Measurements from ENCODE around the gene SNRNP40.
"Not testable (repeated sequence)": the region's sequence is repeated elsewhere in the genome, so short reads cannot be mapped to it uniquely, and the experiment has no call there.

SNRNP40 gene

DNA sequence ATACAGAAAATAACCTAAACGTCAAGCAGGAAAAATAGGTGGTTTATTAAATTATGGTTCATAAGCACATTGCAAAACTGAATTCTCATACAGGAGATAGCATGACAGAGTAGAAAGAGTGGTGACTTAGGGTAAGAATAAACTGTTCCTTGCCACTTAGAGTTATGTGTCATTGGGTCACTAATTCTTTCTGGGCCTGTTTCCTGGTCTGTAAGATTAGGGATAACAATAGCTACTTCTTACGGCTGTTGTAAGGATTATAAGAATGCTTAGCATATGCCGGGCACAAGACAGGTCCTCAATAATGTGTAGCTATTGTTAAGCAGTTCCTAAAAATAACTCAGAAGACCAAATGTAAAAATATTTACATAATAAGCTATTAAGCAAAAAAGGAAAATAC, 24.2 kb downstream of the SNRNP40 start:
- no peak for DNase-seq (ENCODE audit: insufficient read length)
- FAIRE-seq: no peak
- TF ChIP-seq TAF1 (IDR thresholded peaks at IDR 0.05; ENCODE audit: borderline replicate concordance, low read depth, low read length) (no peak), POLR2AphosphoS5 (IDR thresholded peaks at IDR 0.05; ENCODE audit: low read depth, low read length) (no peak), POLR2A (IDR thresholded peaks at IDR 0.05; ENCODE audit: low read depth, low read length) (no peak)

DNA sequence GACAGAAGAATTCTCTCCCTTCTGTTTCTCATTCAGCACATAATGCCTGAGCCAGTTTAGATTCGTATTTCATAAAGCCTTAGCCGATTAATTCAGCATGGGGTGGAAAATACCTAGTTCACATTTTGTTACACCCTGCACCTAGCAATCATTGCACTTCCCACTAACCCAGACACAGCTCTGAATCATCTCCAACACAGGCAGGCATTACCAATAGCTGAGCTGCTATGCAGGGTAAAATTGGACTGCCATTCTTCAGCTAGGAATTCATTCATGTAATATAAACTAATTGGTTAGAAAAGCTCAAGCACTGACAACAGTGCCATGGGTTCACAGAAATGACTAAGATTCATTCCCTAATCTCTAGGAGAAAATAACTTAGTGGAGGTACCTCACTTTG, 30.0 kb downstream of the SNRNP40 start:
- TF ChIP-seq TAF1 (IDR thresholded peaks at IDR 0.05; ENCODE audit: borderline replicate concordance, low read depth, low read length) (no peak), POLR2AphosphoS5 (IDR thresholded peaks at IDR 0.05; ENCODE audit: low read depth, low read length) (no peak), POLR2A (IDR thresholded peaks at IDR 0.05; ENCODE audit: low read depth, low read length) (no peak)
- FAIRE-seq: no peak
- no peak for DNase-seq (ENCODE audit: insufficient read length)

DNA sequence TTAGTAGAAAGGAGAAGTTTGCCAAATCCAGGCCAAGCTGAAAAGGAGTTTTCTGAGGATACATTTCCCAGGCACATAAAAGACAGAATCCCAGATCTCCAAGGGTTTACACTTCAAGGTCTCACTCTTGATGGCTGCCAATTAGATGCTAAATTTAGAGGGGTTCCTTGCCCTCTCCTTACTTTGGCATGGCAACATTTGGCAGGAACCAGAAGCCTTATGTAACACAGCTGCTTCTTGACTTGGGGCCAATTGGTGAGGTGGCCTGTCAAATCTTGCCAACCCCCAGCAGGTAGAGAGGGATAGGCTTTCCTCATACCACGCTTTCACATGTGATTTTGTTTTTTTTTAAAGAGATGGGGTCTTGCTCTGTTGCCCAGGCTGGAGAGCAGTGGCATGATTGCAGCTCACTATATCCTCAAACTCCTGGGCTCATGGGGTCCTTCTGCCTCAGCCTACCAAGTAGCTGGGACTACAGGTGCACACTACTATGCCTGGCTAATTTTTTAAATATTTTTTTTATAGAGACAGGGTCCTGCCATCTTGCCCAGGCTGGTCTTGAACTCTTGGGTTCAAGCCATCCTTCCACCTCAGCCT, 31.7 kb downstream of the SNRNP40 start:
- TF ChIP-seq TAF1 (IDR thresholded peaks at IDR 0.05; ENCODE audit: borderline replicate concordance, low read depth, low read length) (no peak), POLR2AphosphoS5 (IDR thresholded peaks at IDR 0.05; ENCODE audit: low read depth, low read length) (no peak), POLR2A (IDR thresholded peaks at IDR 0.05; ENCODE audit: low read depth, low read length) (no peak)
- FAIRE-seq (no peak), DNase-seq (ENCODE audit: insufficient read length) (no peak)

DNA sequence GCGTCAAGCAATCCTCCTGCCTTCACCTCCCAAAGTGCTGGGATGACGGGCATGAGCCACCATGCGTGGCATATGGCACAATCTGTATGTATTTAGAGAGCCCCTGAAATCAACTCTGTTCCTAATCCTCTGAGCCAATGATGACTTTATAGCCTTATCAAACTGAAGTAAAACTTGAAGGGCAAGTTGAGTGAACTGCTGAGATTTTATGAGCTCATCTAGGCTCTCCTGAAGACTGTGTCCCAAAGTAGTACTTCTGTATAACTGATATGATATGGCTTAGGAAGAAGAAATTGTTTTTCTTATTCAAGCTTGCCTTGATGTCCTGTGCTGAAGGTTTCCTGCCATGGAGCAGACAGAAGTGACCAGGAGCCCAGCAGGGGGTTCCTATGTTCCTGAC, 33.2 kb downstream of the SNRNP40 start:
- no peak for DNase-seq (ENCODE audit: insufficient read length)
- TF ChIP-seq POLR2A (IDR thresholded peaks at IDR 0.05; ENCODE audit: low read depth, low read length) (no peak), POLR2AphosphoS5 (IDR thresholded peaks at IDR 0.05; ENCODE audit: low read depth, low read length) (no peak), TAF1 (IDR thresholded peaks at IDR 0.05; ENCODE audit: borderline replicate concordance, low read depth, low read length) (no peak)
- FAIRE-seq: no peak

DNA sequence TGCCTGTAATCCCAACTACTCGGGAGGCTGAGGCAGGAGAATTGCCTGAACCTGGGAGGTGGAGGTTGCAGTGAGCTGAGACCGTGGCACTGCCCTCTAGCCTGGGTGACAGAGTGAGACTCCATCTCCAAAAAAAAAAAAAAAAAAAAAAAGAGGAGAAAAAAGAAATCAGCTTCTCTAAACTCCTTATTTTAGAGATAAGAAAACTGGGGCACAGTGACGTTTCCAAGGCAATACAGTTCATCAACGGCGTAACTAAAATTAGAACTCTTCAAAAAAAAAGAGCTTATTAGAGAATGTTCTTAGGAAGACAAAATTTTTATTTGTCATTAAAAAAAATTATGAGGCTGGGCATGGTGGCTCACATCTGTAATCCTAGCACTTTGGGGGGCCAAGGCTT, 34.2 kb downstream of the SNRNP40 start:
- not testable (repeated sequence) for DNase-seq (ENCODE audit: insufficient read length); FAIRE-seq

DNA sequence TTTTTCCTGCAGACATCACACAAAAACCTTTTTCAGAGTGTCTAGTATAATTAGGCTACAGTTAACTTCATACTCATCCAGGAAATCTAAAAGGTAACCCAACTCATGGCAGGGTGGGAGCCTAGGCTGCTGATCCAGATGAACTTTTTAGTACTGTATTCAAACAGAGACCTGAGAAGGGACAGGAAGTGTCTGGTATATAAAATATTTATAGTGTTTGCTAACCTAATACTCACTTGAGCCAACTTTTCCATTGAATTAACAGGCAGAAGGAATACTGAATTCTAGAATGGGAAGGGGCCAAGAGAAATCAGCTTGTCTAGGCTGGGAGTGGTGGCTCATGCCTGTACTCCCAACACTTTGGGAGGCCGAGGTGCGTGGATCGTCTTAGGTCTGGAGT, 34.7 kb downstream of the SNRNP40 start:
- FAIRE-seq: no peak
- TF ChIP-seq POLR2AphosphoS5 (IDR thresholded peaks at IDR 0.05; ENCODE audit: low read depth, low read length) (no peak), TAF1 (IDR thresholded peaks at IDR 0.05; ENCODE audit: borderline replicate concordance, low read depth, low read length) (no peak), POLR2A (IDR thresholded peaks at IDR 0.05; ENCODE audit: low read depth, low read length) (no peak)

DNA sequence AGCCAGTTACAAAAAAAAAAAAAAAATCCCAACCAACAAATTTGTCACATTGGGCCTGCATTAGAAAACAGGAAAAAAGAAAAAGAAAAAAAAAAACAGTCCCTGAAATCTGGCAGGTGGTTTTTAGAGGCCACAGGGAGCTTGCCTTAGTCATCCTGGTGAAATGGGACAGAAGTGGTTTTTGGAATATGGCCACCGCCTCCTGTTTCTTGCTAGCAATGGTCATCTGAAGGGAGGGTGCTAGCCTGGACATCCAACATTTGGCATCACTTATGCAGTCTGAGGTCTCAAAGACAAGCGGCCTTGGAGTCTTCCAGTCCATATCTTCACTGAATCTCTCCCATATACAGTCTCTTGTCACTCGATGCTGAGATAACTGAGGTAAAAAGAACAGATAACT, 36.8 kb downstream of the SNRNP40 start:
- no peak for TF ChIP-seq TAF1 (IDR thresholded peaks at IDR 0.05; ENCODE audit: borderline replicate concordance, low read depth, low read length)
- TF ChIP-seq POLR2A (IDR thresholded peaks at IDR 0.05; ENCODE audit: low read depth, low read length): no peak
- no peak for TF ChIP-seq POLR2AphosphoS5 (IDR thresholded peaks at IDR 0.05; ENCODE audit: low read depth, low read length)
- no peak for FAIRE-seq
- no peak for DNase-seq (ENCODE audit: insufficient read length)

More for the DNA sequence above, 34.7 kb downstream of the SNRNP40 start:
- no peak for DNase-seq (ENCODE audit: insufficient read length)

DNA sequence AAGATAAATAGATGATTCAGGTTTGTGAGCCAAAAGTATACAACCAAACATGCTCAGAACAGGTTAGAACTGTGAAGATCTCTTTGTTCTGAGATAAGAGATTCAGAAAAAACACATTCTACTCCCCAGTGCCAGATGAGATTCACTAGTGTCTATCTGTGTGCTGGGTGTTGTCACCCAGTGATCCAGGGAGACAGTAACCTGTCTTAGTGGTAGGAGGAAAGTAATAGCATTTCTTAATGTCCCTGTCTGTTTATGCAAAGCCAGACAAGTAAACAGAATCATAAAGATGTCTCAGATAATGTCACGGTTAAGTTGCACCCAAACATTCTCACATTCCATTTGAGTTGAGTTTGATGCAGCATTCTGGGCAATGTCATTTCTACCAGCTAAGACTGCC, 38.0 kb downstream of the SNRNP40 start:
- TF ChIP-seq POLR2AphosphoS5 (IDR thresholded peaks at IDR 0.05; ENCODE audit: low read depth, low read length) (no peak), POLR2A (IDR thresholded peaks at IDR 0.05; ENCODE audit: low read depth, low read length) (no peak), TAF1 (IDR thresholded peaks at IDR 0.05; ENCODE audit: borderline replicate concordance, low read depth, low read length) (no peak)
- FAIRE-seq (no peak), DNase-seq (ENCODE audit: insufficient read length) (no peak)

DNA sequence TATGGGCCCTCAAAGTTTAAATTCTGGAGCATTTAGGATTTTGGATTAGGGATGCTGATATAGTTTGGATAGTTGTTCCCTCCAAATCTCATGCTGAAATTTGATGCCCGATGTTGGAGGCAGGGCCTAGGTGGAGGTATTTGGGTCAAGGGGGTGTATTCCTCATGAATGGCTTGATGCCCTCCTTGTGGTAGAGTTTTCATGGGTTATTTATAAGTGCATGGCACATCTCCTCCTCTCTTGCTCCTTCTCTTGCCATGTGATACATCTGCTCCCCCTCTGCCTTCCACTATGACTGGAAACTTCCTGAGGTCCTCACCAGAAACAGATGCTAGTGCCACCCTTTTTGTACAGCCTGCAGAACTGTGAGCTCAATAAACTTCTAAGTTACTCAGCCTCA, 39.4 kb downstream of the SNRNP40 start:
- DNase-seq (ENCODE audit: insufficient read length): no peak
- no peak for TF ChIP-seq POLR2A (IDR thresholded peaks at IDR 0.05; ENCODE audit: low read depth, low read length)
- no peak for TF ChIP-seq TAF1 (IDR thresholded peaks at IDR 0.05; ENCODE audit: borderline replicate concordance, low read depth, low read length)
- TF ChIP-seq POLR2AphosphoS5 (IDR thresholded peaks at IDR 0.05; ENCODE audit: low read depth, low read length): no peak
- no peak for FAIRE-seq

DNA sequence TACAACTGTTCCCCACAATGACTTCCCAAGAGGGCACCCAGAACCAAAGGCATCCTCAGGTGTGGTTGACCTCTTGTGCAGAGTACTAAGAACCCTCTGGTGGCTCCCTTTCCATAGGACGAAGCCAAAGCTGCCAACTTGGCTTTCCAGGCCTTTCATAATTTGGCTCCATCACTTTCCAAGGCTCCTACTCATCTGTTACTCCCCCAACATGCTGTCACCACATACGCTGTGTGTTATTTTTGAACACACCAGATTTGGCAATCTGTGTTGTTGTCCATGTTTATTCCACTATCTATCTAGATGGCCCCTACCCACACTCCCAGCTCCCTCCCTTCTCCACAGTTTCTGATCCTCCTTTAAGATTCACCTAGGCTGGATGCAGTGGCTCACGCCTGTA, 46.7 kb downstream of the SNRNP40 start:
- no peak for FAIRE-seq
- TF ChIP-seq POLR2A (IDR thresholded peaks at IDR 0.05; ENCODE audit: low read depth, low read length) (no peak), TAF1 (IDR thresholded peaks at IDR 0.05; ENCODE audit: borderline replicate concordance, low read depth, low read length) (no peak), POLR2AphosphoS5 (IDR thresholded peaks at IDR 0.05; ENCODE audit: low read depth, low read length) (no peak)
- DNase-seq (ENCODE audit: insufficient read length): no peak

DNA sequence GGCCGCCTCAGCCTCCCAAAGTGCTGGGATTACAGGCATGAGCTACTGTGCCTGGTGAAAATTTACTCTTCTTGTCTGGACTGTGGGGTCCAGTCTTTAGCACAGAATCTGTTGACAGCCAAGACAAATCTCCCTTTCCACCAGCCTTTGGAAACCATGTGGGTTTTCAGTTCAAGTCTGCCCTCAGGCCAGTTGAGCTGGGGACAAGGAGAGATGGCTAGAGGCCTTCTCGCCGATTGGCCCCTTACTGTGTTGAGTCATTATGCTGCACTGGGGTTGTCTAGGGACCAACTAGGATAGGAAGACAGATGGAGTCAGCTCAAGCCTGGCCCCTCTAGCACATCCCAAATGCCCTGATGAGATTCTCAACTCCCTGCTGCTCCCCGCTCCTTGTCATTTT, 48.3 kb downstream of the SNRNP40 start:
- TF ChIP-seq POLR2A (IDR thresholded peaks at IDR 0.05; ENCODE audit: low read depth, low read length): no peak
- no peak for TF ChIP-seq TAF1 (IDR thresholded peaks at IDR 0.05; ENCODE audit: borderline replicate concordance, low read depth, low read length)
- no peak for TF ChIP-seq POLR2AphosphoS5 (IDR thresholded peaks at IDR 0.05; ENCODE audit: low read depth, low read length)
- FAIRE-seq (no peak), DNase-seq (ENCODE audit: insufficient read length) (no peak)

DNA sequence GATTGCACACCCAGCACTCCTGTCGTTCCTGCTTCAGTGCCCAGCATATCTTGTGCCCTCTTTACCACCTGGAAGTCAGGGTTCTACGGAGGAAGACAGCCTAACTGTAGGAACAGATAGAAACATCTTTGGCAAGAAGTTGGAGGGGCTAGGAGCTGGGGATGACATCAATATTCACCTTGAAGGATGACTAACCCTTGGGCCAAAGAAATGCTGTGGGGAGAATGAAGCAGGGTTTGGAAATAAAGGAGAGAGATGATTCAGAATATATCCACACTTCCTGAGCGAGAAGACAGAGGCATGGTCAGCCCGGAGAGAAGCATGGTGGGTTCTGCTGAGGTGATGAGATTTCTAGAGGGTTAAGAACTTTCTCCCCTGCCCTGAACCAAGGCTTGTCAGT, 52.3 kb downstream of the SNRNP40 start:
- TF ChIP-seq POLR2AphosphoS5 (IDR thresholded peaks at IDR 0.05; ENCODE audit: low read depth, low read length): no peak
- no peak for TF ChIP-seq POLR2A (IDR thresholded peaks at IDR 0.05; ENCODE audit: low read depth, low read length)
- no peak for DNase-seq (ENCODE audit: insufficient read length)
- no peak for FAIRE-seq

Measured in GM12892 (cell line).